Activated CD8-positive, alpha-beta memory T cell treated with anti-CD3 and anti-CD28 coated beads, Interleukin-2, amount 50 U/mL, for 24 hours (primary cell): Measurements from ENCODE around the gene MYO1C.
"Not testable (repeated sequence)": the region's sequence is repeated elsewhere in the genome, so short reads cannot be mapped to it uniquely, and the experiment has no call there.

Source experiments
- DNase-seq: peaks from one replicate; pipeline ENCODE4 v3.0.0-alpha.2; 2020; ENCODE audit errors: extremely low read depth

The MYO1C gene

GRCh38 chr17:1464186-1464585, 28.3 kb downstream of the MYO1C start:
- DNase-seq = no peak

- DNase-seq = no peak
Measured at GRCh38 chr17:1462164-1463112, 30.0 kb downstream of the MYO1C start.

- no peak for DNase-seq
Measured at GRCh38 chr17:1461198-1461944, 31.1 kb downstream of the MYO1C start.

- no peak for DNase-seq
Measured at GRCh38 chr17:1460233-1460632, 32.3 kb downstream of the MYO1C start.

GRCh38 chr17:1455797-1456599, 36.5 kb downstream of the MYO1C start, which contains the start of gene CRK:
Gene CRK, minus strand, starts transcription at chr17:1456232. Its CDS starts 115 bp downstream, at chr17:1456117.
- peak; percentile 88 for DNase-seq

- DNase-seq = no peak
Measured at GRCh38 chr17:1455291-1455796, 37.1 kb downstream of the MYO1C start.

- DNase-seq = no peak
Measured at GRCh38 chr17:1454541-1454940, 37.9 kb downstream of the MYO1C start.

GRCh38 chr17:1453694-1454093, 38.8 kb downstream of the MYO1C start:
- DNase-seq = not testable (repeated sequence)

- no peak for DNase-seq
Measured at GRCh38 chr17:1452836-1453235, 39.6 kb downstream of the MYO1C start.

GRCh38 chr17:1450261-1450660, 42.2 kb downstream of the MYO1C start:
- not testable (repeated sequence) for DNase-seq

- DNase-seq = no peak
Measured at GRCh38 chr17:1449412-1449967, 43.0 kb downstream of the MYO1C start.

GRCh38 chr17:1447052-1447451, 45.4 kb downstream of the MYO1C start:
- no peak for DNase-seq

- DNase-seq = no peak
Measured at GRCh38 chr17:1446201-1446600, 46.3 kb downstream of the MYO1C start.

- not testable (repeated sequence) for DNase-seq
Measured at GRCh38 chr17:1445695-1446094, 46.8 kb downstream of the MYO1C start.

GRCh38 chr17:1442721-1443120, 49.8 kb downstream of the MYO1C start:
- not testable (repeated sequence) for DNase-seq

GRCh38 chr17:1442187-1442586, 50.3 kb downstream of the MYO1C start:
- DNase-seq = no peak

GRCh38 chr17:1440921-1441320, 51.6 kb downstream of the MYO1C start:
- DNase-seq = no peak

GRCh38 chr17:1438593-1439083, 53.8 kb downstream of the MYO1C start:
- DNase-seq = no peak

GRCh38 chr17:1435326-1435725, 57.2 kb downstream of the MYO1C start:
- no peak for DNase-seq

- DNase-seq = no peak
Measured at GRCh38 chr17:1434150-1434549, 58.3 kb downstream of the MYO1C start.

- DNase-seq = no peak
Measured at GRCh38 chr17:1431631-1432104, 60.8 kb downstream of the MYO1C start.
